ENCODE results near the gene PTS. TPM values are rescaled to one million over a fixed set of nuclear protein-coding genes. Genes with fewer than 3 reads are reported as not detected.

Gene PTS
- total and polyA plus RNA-seq, 9 of the 15 experiments (the other 6 are each of a cell fraction or from before 2014, with no cell fraction given), result 27.1 to 72.7 (median 41.1) TPM

- intact Hi-C loops (cut with micrococcal nuclease) (no loop called here), in situ Hi-C loops (cut with MboI) (loop anchor here (10.0 kb wide), 2 partner anchors 327 to 623 kb away; partner anchors contain the start of gene SIK2)
- Histone ChIP-seq H3K9me3 (replicated peaks; ENCODE audit: control insufficient read depth, insufficient read depth, low read depth, low read length) (no peaks in the 10 kb centered on the region), H3K36me3 (ENCODE audit: control insufficient read depth, insufficient read depth, low read length) (peaks cover 37% of the 10 kb centered on the region), H2AFZ (ENCODE audit: low read depth, low read length) (no peak overlapping the region), H3K4me1 (replicated peaks in 1 of 2; ENCODE audit: control insufficient read depth in 2 of 2, insufficient read depth in 2 of 2, low read length in 2 of 2) (peaks cover 5% of the 10 kb centered on the region in 2 experiments; a peak in 3 of 5 replicates), H3K4me2 (ENCODE audit: insufficient read depth, low read length) (peak overlapping the region; percentile 91), H3K9ac (ENCODE audit: insufficient read depth in 1 of 2, low read depth in 2 of 2, low read length in 2 of 2) (peak overlapping the region in 1 of 2 experiments; percentile 88; a peak in 2 of 4 replicates), H3K4me3 (peak overlapping the region; percentile 85), H4K20me1 (replicated peaks; ENCODE audit: control insufficient read depth, insufficient read depth, low read length) (no peaks in the 10 kb centered on the region), H3K27me3 (ENCODE audit: control insufficient read depth in 2 of 2, insufficient read depth in 2 of 2, low read length in 2 of 2) (no peaks in the 10 kb centered on the region), H3K9me1 (ENCODE audit: control insufficient read depth, insufficient read depth, low read length) (no peaks in the 10 kb centered on the region), H3K79me2 (ENCODE audit: control insufficient read depth, insufficient read depth, low read length) (peaks cover 26% of the 10 kb centered on the region), H3K27ac (ENCODE audit: extremely low read depth, low read depth, low read length) (no peak overlapping the region)
- ChIA-PET POLR2A (interaction anchor here (1.1 kb wide), 1 partner anchor 13 kb away, joined by 3 read pairs; no protein-coding TSS in a partner anchor), CTCF (ENCODE audit: low intra/inter-chr PET ratio) (no interaction called here)
- ATAC-seq (no peak), FAIRE-seq (no peak), DNase-seq (ENCODE audit: extremely low read depth in 1 of 4, low spot score in 3 of 4) (no peak)
- TF ChIP-seq ZNF511 (CRISPR knock-in tag; IDR thresholded peaks at IDR 0.05), result no peak
- no peak for TF ChIP-seq CHAMP1 (IDR thresholded peaks at IDR 0.05)
- TF ChIP-seq SNAPC5 (CRISPR knock-in tag; IDR thresholded peaks at IDR 0.05), result no peak
- TF ChIP-seq RBBP5 (IDR thresholded peaks at IDR 0.05; ENCODE audit: borderline replicate concordance, insufficient read depth, low read length, poor library complexity, severe bottlenecking), result no peak
- no peak for TF ChIP-seq FOXJ3 (CRISPR knock-in tag; IDR thresholded peaks at IDR 0.05)
- TF ChIP-seq TRIM24 (IDR thresholded peaks at IDR 0.05), result no peak
- no peak for TF ChIP-seq TCFL5 (CRISPR knock-in tag; conservative IDR thresholded peaks at IDR 0.05)
- 68% methylated on average over 4 of the region's 4 CpGs for WGBS (ENCODE audit: insufficient coverage, low coverage, missing lambda C conversion rate)
- no TSS peak for BruUV-seq (replicated peaks)
Observed at GRCh38 chr11:112227471-112227870, 1.2 kb downstream of the PTS start.

Data from K562 (cell line).